Thoracic aorta (tissue), 2 donors: ENCODE measurements around the gene RARB. TPM values are rescaled to one million over a fixed set of nuclear protein-coding genes. Genes with fewer than 3 reads are reported as not detected.

Source experiments
- ATAC-seq: fragments of 150-250 bp; one replicate; pipeline ENCODE4 v1.8.0; 2017; ENCODE audit warnings: low read depth; ENCODE audit not compliant: insufficient number of reproducible peaks, low FRiP score
- DNase-seq: peaks from one replicate; pipeline ENCODE4 v3.0.0-alpha.2; 2020; ENCODE audit warnings: low spot score
- H3K27ac ChIP-seq, 2 donors: fragments of 200-600 bp; sonication (generic); 1 replicate in 1 of 2; 2 replicates in 1 of 2; pipeline ENCODE4 v1.5.1; 2016; ENCODE audit warnings: mild to moderate bottlenecking in 2 of 2, moderate library complexity in 2 of 2
- H3K27me3 ChIP-seq: fragments of 200-600 bp; sonication (generic); replicated peaks from 2 replicates; pipeline ENCODE4 v1.6.0; 2016; ENCODE audit warnings: mild to moderate bottlenecking; ENCODE audit not compliant: insufficient read depth
- H3K36me3 ChIP-seq: fragments of 200-600 bp; sonication (generic); one replicate; pipeline ENCODE4 v1.5.1; 2016
- H3K4me1 ChIP-seq, 2 donors: fragments of 200-600 bp; sonication (generic); 1 replicate in 1 of 2; 2 replicates in 1 of 2; pipeline versions ENCODE4 v1.5.1 to v1.6.0; 2016; ENCODE audit warnings: low read depth in 2 of 2, mild to moderate bottlenecking in 1 of 2; ENCODE audit not compliant: control insufficient read depth in 1 of 2
- H3K4me3 ChIP-seq: fragments of 200-600 bp; sonication (generic); 2 replicates; pipeline ENCODE4 v1.5.1; 2016; ENCODE audit warnings: mild to moderate bottlenecking
- H3K9me3 ChIP-seq: fragments of 200-600 bp; sonication (generic); 2 replicates; pipeline ENCODE4 v1.5.1; 2016
- CTCF ChIP-seq: fragments of 200-600 bp; sonication (generic); IDR thresholded peaks from one replicate; pipeline ENCODE4 v1.5.1; 2019; ENCODE audit warnings: antibody characterized with exemption
- total RNA-seq, 2 donors: library from RNA; depleted of rRNA; stranded (reverse); fragments of >200 nt; gene quantifications; one replicate each; pipeline versions ENCODE4 v1.1.0 to v1.2.3, GENCODE V29; 2016

The RARB gene
- total RNA-seq, 2 donors from 2014 or later = 3.8 to 12.3 TPM

DNA sequence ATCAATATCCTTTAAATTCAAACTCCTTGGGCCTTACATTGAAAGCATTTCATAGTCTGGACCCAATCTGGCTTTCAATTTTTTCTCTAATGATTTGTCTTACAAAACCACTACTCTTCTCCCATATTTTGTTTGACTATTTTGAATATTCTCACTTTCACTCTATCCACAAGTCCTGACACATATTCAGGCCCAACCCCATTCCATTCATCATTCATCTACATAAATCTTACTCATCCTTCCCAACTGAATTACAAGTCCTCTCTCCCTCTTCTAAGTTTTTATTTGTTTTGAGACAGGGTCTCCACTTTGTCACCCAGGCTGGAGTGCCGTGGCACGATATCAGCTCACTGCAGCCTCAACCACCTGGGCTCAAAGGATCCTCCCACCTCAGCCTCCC, 193.0 kb downstream of the RARB start:
- H3K36me3 ChIP-seq = peaks cover 28% of the 10 kb centered on the region
- no peaks in the 10 kb centered on the region for H3K27me3 ChIP-seq
- DNase-seq (no peak), ATAC-seq (no peak)
- TF ChIP-seq CTCF = no peak
- no peak overlapping the region for H3K4me3 ChIP-seq
- no peaks in the 10 kb centered on the region for H3K9me3 ChIP-seq
- H3K4me1 ChIP-seq = no peaks in the 10 kb centered on the region
- H3K27ac ChIP-seq = no peak overlapping the region

- no peak overlapping the region for H3K27ac ChIP-seq
- no peak for TF ChIP-seq CTCF
- peaks cover 25% of the 10 kb centered on the region for H3K36me3 ChIP-seq
Observed at GRCh38 chr3:25631989-25632388, 203.9 kb downstream of the RARB start.

DNA sequence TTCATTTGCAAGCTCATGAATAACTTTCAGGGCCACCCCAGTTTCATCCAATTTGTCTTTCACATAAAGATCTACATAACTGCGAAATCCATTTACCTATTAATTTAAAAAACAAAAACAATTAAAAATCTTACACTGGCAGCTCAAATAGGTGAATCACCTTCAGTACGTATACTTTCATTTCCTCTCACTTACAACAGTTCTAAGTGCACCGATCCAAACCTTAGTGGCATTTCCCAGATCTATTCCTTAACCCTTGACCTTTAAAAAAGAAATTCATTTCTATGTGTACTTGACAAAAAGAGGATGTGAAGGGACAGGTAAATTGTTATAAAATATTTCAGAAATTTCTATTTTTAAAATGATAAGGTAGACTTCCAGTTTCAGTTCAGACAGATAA, 205.9 kb downstream of the RARB start:
- no peaks in the 10 kb centered on the region for H3K4me1 ChIP-seq
- DNase-seq (no peak), ATAC-seq (no peak)
- no peaks in the 10 kb centered on the region for H3K27me3 ChIP-seq
- H3K4me3 ChIP-seq = no peak overlapping the region
- H3K27ac ChIP-seq = no peak overlapping the region
- H3K36me3 ChIP-seq = peaks cover 27% of the 10 kb centered on the region
- no peaks in the 10 kb centered on the region for H3K9me3 ChIP-seq
- no peak for TF ChIP-seq CTCF

More at GRCh38 chr3:25631989-25632388, 203.9 kb downstream of the RARB start:
- no peaks in the 10 kb centered on the region for H3K9me3 ChIP-seq
- H3K4me1 ChIP-seq = no peaks in the 10 kb centered on the region
- no peak for ATAC-seq
- no peak overlapping the region for H3K4me3 ChIP-seq
- no peaks in the 10 kb centered on the region for H3K27me3 ChIP-seq
- DNase-seq = no peak

GRCh38 chr3:25635038-25635437, 207.0 kb downstream of the RARB start:
- Histone ChIP-seq H3K9me3 (no peaks in the 10 kb centered on the region), H3K4me3 (no peak overlapping the region), H3K27ac (no peak overlapping the region), H3K27me3 (no peaks in the 10 kb centered on the region), H3K4me1 (no peaks in the 10 kb centered on the region), H3K36me3 (peaks cover 23% of the 10 kb centered on the region)
- DNase-seq = no peak
- no peak for TF ChIP-seq CTCF
- no peak for ATAC-seq

Other genes with a start within 250 kb of the RARB start
- 10 to 100 TPM; 78.9 to 92.0 TPM for gene TOP2B, start 236.6 kb downstream of the RARB start, total RNA-seq